HG02678 (cell line): ENCODE measurements around the gene MYO3A.

Source experiments
- ATAC-seq: cut with Tn5 transposase; IDR thresholded peaks from one replicate; pipeline ENCODE4 v1.9.1; 2021; ENCODE audit warnings: mild to moderate bottlenecking, moderate library complexity; ENCODE audit not compliant: unreplicated experiment

MYO3A gene

GRCh38 chr10:26213157-26213800, 279.2 kb downstream of the MYO3A start:
- no peak for ATAC-seq

GRCh38 chr10:26214004-26214403, 280.0 kb downstream of the MYO3A start:
- no peak for ATAC-seq

GRCh38 chr10:26214551-26215395, 280.7 kb downstream of the MYO3A start:
- no peak for ATAC-seq

GRCh38 chr10:26215396-26215934, 281.4 kb downstream of the MYO3A start:
- ATAC-seq = no peak

GRCh38 chr10:26215935-26216584, 282.0 kb downstream of the MYO3A start:
- no peak for ATAC-seq

- no peak for ATAC-seq
Observed at GRCh38 chr10:26216585-26217395, 282.8 kb downstream of the MYO3A start, which contains the start of gene GAD2. Gene GAD2, plus strand, starts transcription at chr10:26216774. Its CDS starts 36 bp downstream, at chr10:26216810.

GRCh38 chr10:26217396-26218086, 283.5 kb downstream of the MYO3A start:
- no peak for ATAC-seq

- ATAC-seq = no peak
Observed at GRCh38 chr10:26219676-26220075, 285.6 kb downstream of the MYO3A start.

GRCh38 chr10:26220901-26221300, 286.9 kb downstream of the MYO3A start:
- ATAC-seq = no peak

- ATAC-seq = no peak
Observed at GRCh38 chr10:26221541-26221940, 287.5 kb downstream of the MYO3A start.

- no peak for ATAC-seq
Observed at GRCh38 chr10:26222563-26222962, 288.5 kb downstream of the MYO3A start.

- ATAC-seq = no peak
Observed at GRCh38 chr10:26225322-26225721, 291.3 kb downstream of the MYO3A start.

- ATAC-seq = no peak
Observed at GRCh38 chr10:26227786-26228185, 293.8 kb downstream of the MYO3A start.

- ATAC-seq = no peak
Observed at GRCh38 chr10:26232174-26232573, 298.1 kb downstream of the MYO3A start.

- ATAC-seq = no peak
Observed at GRCh38 chr10:26235761-26236160, 301.7 kb downstream of the MYO3A start.

GRCh38 chr10:26238378-26238777, 304.3 kb downstream of the MYO3A start:
- no peak for ATAC-seq

GRCh38 chr10:26242706-26243350, 308.8 kb downstream of the MYO3A start:
- ATAC-seq = no peak

- ATAC-seq = no peak
Observed at GRCh38 chr10:26243351-26243720, 309.3 kb downstream of the MYO3A start.

- ATAC-seq = no peak
Observed at GRCh38 chr10:26249681-26250080, 315.7 kb downstream of the MYO3A start.

- no peak for ATAC-seq
Observed at GRCh38 chr10:26251925-26252324, 317.9 kb downstream of the MYO3A start.
